A172 (cell line): ENCODE measurements around the gene SYCP3. TPM values are rescaled to one million over a fixed set of nuclear protein-coding genes. Genes with fewer than 3 reads are reported as not detected.

Experiments
- DNase-seq: peaks from one replicate; pipeline ENCODE4 v3.0.0-alpha.2; 2015; ENCODE audit warnings: low spot score
- total RNA-seq: library from RNA; depleted of rRNA; stranded (reverse); fragments of >200 nt; shearing (Covaris generic); gene quantifications from 2 replicates; pipeline ENCODE4 v1.2.3, GENCODE V29; 2014; rRNA removed

Gene SYCP3
- total RNA-seq, 1 experiment from 2014 or later = not detected

DNA sequence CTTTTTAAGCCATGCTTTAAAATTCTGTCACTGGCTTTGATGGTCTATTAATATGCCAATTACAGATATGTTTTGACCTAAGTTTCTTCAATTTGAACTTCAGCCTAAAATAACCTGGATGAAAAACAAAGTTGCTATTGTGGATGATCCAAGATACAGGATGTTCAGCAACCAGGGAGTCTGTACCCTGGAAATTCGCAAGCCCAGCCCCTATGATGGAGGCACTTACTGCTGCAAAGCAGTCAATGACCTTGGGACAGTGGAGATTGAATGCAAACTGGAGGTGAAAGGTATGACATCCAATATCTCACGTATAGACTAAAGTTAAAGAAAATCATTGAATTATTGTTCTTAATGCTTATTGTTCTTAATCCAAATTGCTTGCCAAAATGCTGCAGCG, 59.0 kb downstream of the SYCP3 start:
- DNase-seq = no peak

Other genes with a start within 250 kb of the SYCP3 start
- not detected in 2 replicates for gene MYBPC1, start 144.5 kb downstream of the SYCP3 start, total RNA-seq
- 49.3 and 53.7 TPM in 2 replicates for gene CHPT1, start 41.8 kb downstream of the SYCP3 start, total RNA-seq
- 15.6 and 19.0 TPM in 2 replicates for gene GNPTAB, start 91.5 kb upstream of the SYCP3 start, total RNA-seq
- gene DRAM1, start 138.1 kb upstream of the SYCP3 start, total RNA-seq = 32.6 and 37.3 TPM in 2 replicates